Ovary (tissue), 3 donors: ENCODE data around the gene DTWD2.

Experiments used
- CTCF ChIP-seq, 3 donors: fragments of 450-650 bp in 2 of 3; fragments of 200-600 bp in 1 of 3; IDR thresholded peaks; one replicate each; pipeline versions ENCODE4 v1.5.1 to v1.8.0; 2016 to 2022; ENCODE audit warnings: antibody characterized with exemption in 3 of 3, mild to moderate bottlenecking in 1 of 3
- POLR2A ChIP-seq: fragments of 450-650 bp; IDR thresholded peaks from one replicate; pipeline ENCODE4 v1.6.1; 2017; ENCODE audit warnings: antibody characterized with exemption, mild to moderate bottlenecking, moderate library complexity
- donor health status: DM: no; HTN: no; CAD: no.

GRCh38 chr5:119036101-119036762 lies 47.9 kb upstream of the DTWD2 start:
- TF ChIP-seq CTCF (IDR thresholded peaks at IDR 0.05) (no peak), POLR2A (no peak)
